K562 (cell line): ENCODE results near the gene APBA2. TPM values are rescaled to one million over a fixed set of nuclear protein-coding genes. Genes with fewer than 3 reads are reported as not detected.
A peak's percentile ranks its signal among the peaks of the same experiment; 100 is the strongest.

Experiments
- ATF7 ChIP-seq: fragments of 450-650 bp; IDR thresholded peaks from 2 replicates; pipeline ENCODE4 v1.7.1; 2014; ENCODE audit warnings: mild to moderate bottlenecking, moderate library complexity
- BRCA1 ChIP-seq, 2 experiments: fragments of 450-650 bp in 1 of 2; sonication (generic) in 1 of 2; formaldehyde crosslinking in 1 of 2; IDR thresholded peaks; 2 replicates each; pipeline versions ENCODE4 v1.5.0 to v1.6.1; 2017 to 2020; ENCODE audit warnings: mild to moderate bottlenecking in 1 of 2, missing genetic modification reagents in 1 of 2
- BRF1 ChIP-seq: IDR thresholded peaks from 3 replicates; pipeline ENCODE4 v1.6.1; 2011; ENCODE audit warnings: borderline replicate concordance, mild to moderate bottlenecking; ENCODE audit not compliant: insufficient read length; ENCODE audit errors: extremely low read depth
- CHCHD3 ChIP-seq: fragments of 250-450 bp; sonication (Bioruptor Pico); IDR thresholded peaks from 2 replicates; pipeline ENCODE4 v2.1.2; 2022; ENCODE audit warnings: mild to moderate bottlenecking
- CTBP1 ChIP-seq: fragments of 450-650 bp; IDR thresholded peaks from 2 replicates; pipeline ENCODE4 v1.6.1; 2016; ENCODE audit warnings: borderline replicate concordance
- EHMT2 ChIP-seq: fragments of 450-650 bp; IDR thresholded peaks from 2 replicates; pipeline ENCODE4 v1.6.1; 2018; ENCODE audit warnings: antibody characterized with exemption
- ESRRA ChIP-seq: fragments of 450-650 bp; IDR thresholded peaks from 2 replicates; pipeline ENCODE4 v1.6.1; 2014; ENCODE audit warnings: low read depth, mild to moderate bottlenecking, moderate library complexity, borderline replicate concordance
- FUS ChIP-seq: fragments of 200-400 bp; formaldehyde crosslinking; optimal IDR thresholded peaks from 2 replicates; pipeline ENCODE3; 2017; ENCODE audit warnings: low read depth, low read length
- IRF9 ChIP-seq: fragments of 450-650 bp; IDR thresholded peaks from 2 replicates; pipeline ENCODE4 v1.6.1; 2016; ENCODE audit warnings: missing biosample characterization, missing genetic modification characterization
- KDM5B ChIP-seq: fragments of 200-600 bp; sonication (generic); IDR thresholded peaks from 2 replicates; pipeline ENCODE4 v1.6.1; 2012; ENCODE audit warnings: low read depth, mild to moderate bottlenecking, moderate library complexity, low read length, control low read depth, inconsistent platforms; ENCODE audit not compliant: insufficient replicate concordance
- PTTG1 ChIP-seq: fragments of 450-650 bp; IDR thresholded peaks from 2 replicates; pipeline ENCODE4 v1.6.1; 2016; ENCODE audit warnings: low read depth, mild to moderate bottlenecking, missing genetic modification characterization, missing compliant biosample characterization
- RB1 ChIP-seq: fragments of 450-650 bp; IDR thresholded peaks from 2 replicates; pipeline ENCODE4 v1.6.1; 2017; ENCODE audit warnings: low read depth, mild to moderate bottlenecking
- SAFB ChIP-seq: fragments of 200-400 bp; formaldehyde crosslinking; IDR thresholded peaks from 2 replicates; pipeline ENCODE4 v1.6.1; 2017; ENCODE audit warnings: low read depth, low read length, borderline replicate concordance
- SIN3A ChIP-seq, 2 experiments: fragments of 150-350 bp in 1 of 2; IDR thresholded peaks; 2 replicates each; pipeline ENCODE4 v1.6.1; 2011 to 2016; ENCODE audit warnings: borderline replicate concordance in 2 of 2, low read depth in 2 of 2, low read length in 2 of 2, mild to moderate bottlenecking in 2 of 2, moderate library complexity in 2 of 2; ENCODE audit not compliant: control insufficient read depth in 1 of 2
- SNIP1 ChIP-seq: fragments of 450-650 bp; IDR thresholded peaks from 2 replicates; pipeline ENCODE4 v1.7.1; 2017; ENCODE audit warnings: low read depth, mild to moderate bottlenecking
- TARDBP ChIP-seq: fragments of 450-650 bp; IDR thresholded peaks from 2 replicates; pipeline ENCODE4 v1.6.1; 2016
- YY1 ChIP-seq, 3 experiments: IDR thresholded peaks; 2 replicates each; pipeline ENCODE4 v1.6.1; 2011; ENCODE audit warnings: low read length in 2 of 3, mild to moderate bottlenecking in 2 of 3, moderate library complexity in 2 of 3, borderline replicate concordance in 1 of 3, control low read depth in 1 of 3, low read depth in 1 of 3; ENCODE audit not compliant: insufficient read depth in 3 of 3, insufficient replicate concordance in 2 of 3, control insufficient read depth in 1 of 3, insufficient read length in 1 of 3; ENCODE audit errors: extremely low read depth in 1 of 3
- ZNF583 ChIP-seq: fragments of 250-450 bp; sonication (Bioruptor Pico); IDR thresholded peaks from 2 replicates; pipeline ENCODE4 v1.4.0; 2020
- ZNF778 ChIP-seq: fragments of 450-650 bp; formaldehyde crosslinking; IDR thresholded peaks from 2 replicates; pipeline ENCODE4 v1.4.0; 2020; ENCODE audit warnings: mild to moderate bottlenecking, moderate library complexity
- polyA plus RNA-seq, 8 experiments: library from polyadenylated mRNA; depleted of rRNA in 4 of 8; stranded (reverse) in 5 of 8; unstranded in 3 of 8; fragments of >200 nt; fragmentation: Nextera tagmentation in 2 of 8; fragmentation: Illumina TruSeq in 1 of 8; extraction: Ambion mirVana in 2 of 8; extraction: Trizol in 1 of 8; gene quantifications; 2 replicates each; pipeline versions ENCODE4 v1.2.1 to v1.2.3, GENCODE V29; 2011 to 2014; ENCODE audit warnings: inconsistent platforms in 1 of 8, missing spikeins in 1 of 8
- total RNA-seq, 7 experiments: library from RNA; depleted of rRNA in 6 of 7; stranded (reverse); fragments of >200 nt in 6 of 7; fragmentation: Illumina TruSeq in 2 of 7; extraction: Trizol in 2 of 7; gene quantifications; 2 replicates each; pipeline versions ENCODE4 v1.2.1 to v1.2.3, GENCODE V29; 2011 to 2021; ENCODE audit warnings: low replicate concordance in 1 of 7
- TF ChIP-seq, protein P1 (sequence below): IDR thresholded peaks from 2 replicates; pipeline ENCODE4 v1.6.1; 2011; ENCODE audit warnings: borderline replicate concordance, low read depth, mild to moderate bottlenecking, moderate library complexity, low read length; ENCODE audit not compliant: insufficient read depth, poor library complexity, severe bottlenecking
- TF ChIP-seq, protein P2 (sequence below): sonication (generic); formaldehyde crosslinking; IDR thresholded peaks from 2 replicates; pipeline ENCODE4 v1.8.1; 2023; ENCODE audit warnings: mild to moderate bottlenecking, missing genetic modification reagents
- TF ChIP-seq, protein P3 (sequence below): fragments of 250-450 bp; sonication (Bioruptor Pico); IDR thresholded peaks from 2 replicates; pipeline ENCODE4 v1.8.0; 2022; ENCODE audit warnings: inconsistent platforms

The APBA2 gene
- total and polyA plus RNA-seq, 9 of the 15 experiments (the other 6 are each of a cell fraction or from before 2014, with no cell fraction given): 0.24 to 40.9 (median 25.2) TPM

DNA sequence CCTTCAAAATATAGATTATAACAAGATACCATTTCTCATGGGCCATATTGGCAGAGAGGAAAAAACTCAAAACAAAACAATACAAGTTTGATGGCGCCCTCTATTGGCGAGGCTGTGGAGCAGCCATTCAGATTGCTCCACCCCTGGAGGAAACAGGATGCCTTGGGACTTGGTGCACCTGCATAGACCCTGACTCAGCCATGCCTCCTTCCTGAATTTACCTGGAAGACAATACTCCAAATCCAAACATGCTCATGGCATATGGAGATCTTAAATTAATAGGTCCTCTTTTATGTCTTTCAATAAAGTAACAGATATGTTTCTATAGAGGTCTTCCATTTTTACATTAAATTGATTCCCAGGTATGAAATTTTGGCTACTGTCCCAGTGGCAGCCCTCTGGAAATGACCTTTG lies 90.0 kb downstream of the APBA2 start (continued):
- TF ChIP-seq, protein P1, sequence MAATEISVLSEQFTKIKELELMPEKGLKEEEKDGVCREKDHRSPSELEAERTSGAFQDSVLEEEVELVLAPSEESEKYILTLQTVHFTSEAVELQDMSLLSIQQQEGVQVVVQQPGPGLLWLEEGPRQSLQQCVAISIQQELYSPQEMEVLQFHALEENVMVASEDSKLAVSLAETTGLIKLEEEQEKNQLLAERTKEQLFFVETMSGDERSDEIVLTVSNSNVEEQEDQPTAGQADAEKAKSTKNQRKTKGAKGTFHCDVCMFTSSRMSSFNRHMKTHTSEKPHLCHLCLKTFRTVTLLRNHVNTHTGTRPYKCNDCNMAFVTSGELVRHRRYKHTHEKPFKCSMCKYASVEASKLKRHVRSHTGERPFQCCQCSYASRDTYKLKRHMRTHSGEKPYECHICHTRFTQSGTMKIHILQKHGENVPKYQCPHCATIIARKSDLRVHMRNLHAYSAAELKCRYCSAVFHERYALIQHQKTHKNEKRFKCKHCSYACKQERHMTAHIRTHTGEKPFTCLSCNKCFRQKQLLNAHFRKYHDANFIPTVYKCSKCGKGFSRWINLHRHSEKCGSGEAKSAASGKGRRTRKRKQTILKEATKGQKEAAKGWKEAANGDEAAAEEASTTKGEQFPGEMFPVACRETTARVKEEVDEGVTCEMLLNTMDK: peak; percentile 52
- TF ChIP-seq SIN3A (IDR thresholded peaks at IDR 0.05; ENCODE audit: borderline replicate concordance in 2 of 2, control insufficient read depth in 1 of 2, low read depth in 2 of 2, low read length in 2 of 2) (no peak), SAFB (no peak), SNIP1 (no peak), PTTG1 (no peak), RB1 (no peak), FUS (no peak), YY1 (IDR thresholded peaks at IDR 0.05; ENCODE audit: borderline replicate concordance in 1 of 3, control insufficient read depth in 1 of 3, extremely low read depth in 1 of 3, insufficient read depth in 3 of 3, insufficient read length in 1 of 3, insufficient replicate concordance in 2 of 3, low read depth in 1 of 3, low read length in 2 of 3) (peak in 1 of 3 experiments; percentile 41), BRCA1 (IDR thresholded peaks at IDR 0.05) (no peak), BRCA1 (CRISPR knock-in tag; IDR thresholded peaks at IDR 0.05) (no peak), ATF7 (0 out of 2 replicates have a peak, but pooled peaks have one; percentile 17), TARDBP (no peak), ZNF778 (CRISPR knock-in tag) (no peak), ZNF583 (CRISPR knock-in tag) (no peak), CTBP1 (peak; percentile 32; the same call in 1 of the 2 replicates), EHMT2 (no peak), BRF1 (no peak), ESRRA (no peak), IRF9 (tag) (no peak), KDM5B (no peak), CHCHD3 (CRISPR knock-in tag) (no peak)
- TF ChIP-seq, protein P2, sequence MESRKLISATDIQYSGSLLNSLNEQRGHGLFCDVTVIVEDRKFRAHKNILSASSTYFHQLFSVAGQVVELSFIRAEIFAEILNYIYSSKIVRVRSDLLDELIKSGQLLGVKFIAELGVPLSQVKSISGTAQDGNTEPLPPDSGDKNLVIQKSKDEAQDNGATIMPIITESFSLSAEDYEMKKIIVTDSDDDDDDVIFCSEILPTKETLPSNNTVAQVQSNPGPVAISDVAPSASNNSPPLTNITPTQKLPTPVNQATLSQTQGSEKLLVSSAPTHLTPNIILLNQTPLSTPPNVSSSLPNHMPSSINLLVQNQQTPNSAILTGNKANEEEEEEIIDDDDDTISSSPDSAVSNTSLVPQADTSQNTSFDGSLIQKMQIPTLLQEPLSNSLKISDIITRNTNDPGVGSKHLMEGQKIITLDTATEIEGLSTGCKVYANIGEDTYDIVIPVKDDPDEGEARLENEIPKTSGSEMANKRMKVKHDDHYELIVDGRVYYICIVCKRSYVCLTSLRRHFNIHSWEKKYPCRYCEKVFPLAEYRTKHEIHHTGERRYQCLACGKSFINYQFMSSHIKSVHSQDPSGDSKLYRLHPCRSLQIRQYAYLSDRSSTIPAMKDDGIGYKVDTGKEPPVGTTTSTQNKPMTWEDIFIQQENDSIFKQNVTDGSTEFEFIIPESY: 0 out of 2 replicates have a peak, but pooled peaks have one; percentile 15
- TF ChIP-seq, protein P3, sequence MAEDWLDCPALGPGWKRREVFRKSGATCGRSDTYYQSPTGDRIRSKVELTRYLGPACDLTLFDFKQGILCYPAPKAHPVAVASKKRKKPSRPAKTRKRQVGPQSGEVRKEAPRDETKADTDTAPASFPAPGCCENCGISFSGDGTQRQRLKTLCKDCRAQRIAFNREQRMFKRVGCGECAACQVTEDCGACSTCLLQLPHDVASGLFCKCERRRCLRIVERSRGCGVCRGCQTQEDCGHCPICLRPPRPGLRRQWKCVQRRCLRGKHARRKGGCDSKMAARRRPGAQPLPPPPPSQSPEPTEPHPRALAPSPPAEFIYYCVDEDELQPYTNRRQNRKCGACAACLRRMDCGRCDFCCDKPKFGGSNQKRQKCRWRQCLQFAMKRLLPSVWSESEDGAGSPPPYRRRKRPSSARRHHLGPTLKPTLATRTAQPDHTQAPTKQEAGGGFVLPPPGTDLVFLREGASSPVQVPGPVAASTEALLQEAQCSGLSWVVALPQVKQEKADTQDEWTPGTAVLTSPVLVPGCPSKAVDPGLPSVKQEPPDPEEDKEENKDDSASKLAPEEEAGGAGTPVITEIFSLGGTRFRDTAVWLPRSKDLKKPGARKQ (CRISPR knock-in tag): no peak
